ENCODE data around the gene MEG3. TPM values are rescaled to one million over a fixed set of nuclear protein-coding genes. Genes with fewer than 3 reads are reported as not detected.
A peak's percentile ranks its signal among the peaks of the same experiment; 100 is the strongest.

The MEG3 gene
- total RNA-seq, 2 experiments from 2014 or later, result not detected

GRCh38 chr14:100902295-100903133 is 76.6 kb downstream of the MEG3 start:
- DNase-seq (ENCODE audit: low spot score), result peak; percentile 5
- no peak overlapping the region for H3K27ac ChIP-seq (ENCODE audit: low read depth, low read length, poor library complexity, severe bottlenecking)
- H3K36me3 ChIP-seq (ENCODE audit: insufficient read depth, low read length), result no peaks in the 10 kb centered on the region
- H2AFZ ChIP-seq (ENCODE audit: low read length), result no peak overlapping the region
- no peaks in the 10 kb centered on the region for H3K4me1 ChIP-seq (ENCODE audit: insufficient read depth, low read length, poor library complexity, severe bottlenecking)
- no peak overlapping the region for H3K4me3 ChIP-seq (ENCODE audit: low read depth, low read length, poor library complexity, severe bottlenecking)
- intact Hi-C loops (cut with micrococcal nuclease; ENCODE audit: unreplicated experiment), result no loop called here
- no peaks in the 10 kb centered on the region for H4K20me1 ChIP-seq (ENCODE audit: insufficient read depth, low read length)
- H3K9me2 ChIP-seq (ENCODE audit: insufficient read depth, low read length), result no peaks in the 10 kb centered on the region
- POLR2A ChIA-PET, result no interaction called here
- no peaks in the 10 kb centered on the region for H3K9me3 ChIP-seq (ENCODE audit: low read length)
- H3K79me2 ChIP-seq (ENCODE audit: insufficient read depth, low read depth, low read length), result no peaks in the 10 kb centered on the region
- CTCF ChIA-PET (ENCODE audit: unreplicated experiment), result no interaction called here
- TF ChIP-seq CTCF (conservative IDR thresholded peaks at IDR 0.05; ENCODE audit: low read length) (peak; percentile 54), EZH2phosphoT487 (IDR thresholded peaks at IDR 0.05; ENCODE audit: borderline replicate concordance, low read depth, low read length) (no peak)
- no TSS peak for BruUV-seq (replicated peaks)
- H3K4me2 ChIP-seq (ENCODE audit: low read length), result no peak overlapping the region

GRCh38 chr14:100903134-100903468 is 77.2 kb downstream of the MEG3 start:
- no peaks in the 10 kb centered on the region for H3K4me1 ChIP-seq (ENCODE audit: insufficient read depth, low read length, poor library complexity, severe bottlenecking)
- H3K9me2 ChIP-seq (ENCODE audit: insufficient read depth, low read length), result no peaks in the 10 kb centered on the region
- BruUV-seq (replicated peaks), result no TSS peak
- CTCF ChIA-PET (ENCODE audit: unreplicated experiment), result no interaction called here
- no peak overlapping the region for H3K4me2 ChIP-seq (ENCODE audit: low read length)
- H4K20me1 ChIP-seq (ENCODE audit: insufficient read depth, low read length), result no peaks in the 10 kb centered on the region
- H3K79me2 ChIP-seq (ENCODE audit: insufficient read depth, low read depth, low read length), result no peaks in the 10 kb centered on the region
- intact Hi-C loops (cut with micrococcal nuclease; ENCODE audit: unreplicated experiment), result no loop called here
- H3K4me3 ChIP-seq (ENCODE audit: low read depth, low read length, poor library complexity, severe bottlenecking), result no peak overlapping the region
- POLR2A ChIA-PET, result no interaction called here
- no peaks in the 10 kb centered on the region for H3K9me3 ChIP-seq (ENCODE audit: low read length)
- H3K27ac ChIP-seq (ENCODE audit: low read depth, low read length, poor library complexity, severe bottlenecking), result no peak overlapping the region
- no peak overlapping the region for H2AFZ ChIP-seq (ENCODE audit: low read length)
- no peaks in the 10 kb centered on the region for H3K36me3 ChIP-seq (ENCODE audit: insufficient read depth, low read length)
- no peak for DNase-seq (ENCODE audit: low spot score)
- TF ChIP-seq EZH2phosphoT487 (IDR thresholded peaks at IDR 0.05; ENCODE audit: borderline replicate concordance, low read depth, low read length), result no peak
- TF ChIP-seq CTCF (conservative IDR thresholded peaks at IDR 0.05; ENCODE audit: low read length), result no peak

GRCh38 chr14:100903672-100904185 is 77.8 kb downstream of the MEG3 start, which contains the start of gene RTL1:
Gene RTL1 (minus strand): TSS chr14:100903722. CDS start chr14:100884788, 18,934 bp downstream.
- no peaks in the 10 kb centered on the region for H3K9me2 ChIP-seq (ENCODE audit: insufficient read depth, low read length)
- ChIA-PET POLR2A (no interaction called here), CTCF (ENCODE audit: unreplicated experiment) (no interaction called here)
- intact Hi-C loops (cut with micrococcal nuclease; ENCODE audit: unreplicated experiment), result no loop called here
- H3K36me3 ChIP-seq (ENCODE audit: insufficient read depth, low read length), result no peaks in the 10 kb centered on the region
- H3K79me2 ChIP-seq (ENCODE audit: insufficient read depth, low read depth, low read length), result no peaks in the 10 kb centered on the region
- H3K4me2 ChIP-seq (ENCODE audit: low read length), result no peak within 1 kb of the TSS
- no peak within 1 kb of the TSS for H2AFZ ChIP-seq (ENCODE audit: low read length)
- no peak for DNase-seq (ENCODE audit: low spot score)
- H3K4me1 ChIP-seq (ENCODE audit: insufficient read depth, low read length, poor library complexity, severe bottlenecking), result no peaks in the 10 kb centered on the region
- no peaks in the 10 kb centered on the region for H3K9me3 ChIP-seq (ENCODE audit: low read length)
- BruUV-seq (replicated peaks), result no TSS peak
- H3K4me3 ChIP-seq (ENCODE audit: low read depth, low read length, poor library complexity, severe bottlenecking), result no peak within 1 kb of the TSS
- no peaks in the 10 kb centered on the region for H4K20me1 ChIP-seq (ENCODE audit: insufficient read depth, low read length)
- no peak for TF ChIP-seq EZH2phosphoT487 (IDR thresholded peaks at IDR 0.05; ENCODE audit: borderline replicate concordance, low read depth, low read length)
- no peak within 1 kb of the TSS for H3K27ac ChIP-seq (ENCODE audit: low read depth, low read length, poor library complexity, severe bottlenecking)

Measured in OCI-LY7 (cell line).